Urothelium cell line (cell line): ENCODE measurements around the gene THOC7.

Experiments
- DNase-seq: peaks from one replicate; pipeline ENCODE4 v3.0.0; 2011; ENCODE audit warnings: low spot score, mixed read lengths
- FAIRE-seq: peaks from 2 replicates; lab custom pipeline; 2011; peaks lifted over from hg19 to GRCh38; lab: Jason Lieb, UNC

Gene THOC7

DNA sequence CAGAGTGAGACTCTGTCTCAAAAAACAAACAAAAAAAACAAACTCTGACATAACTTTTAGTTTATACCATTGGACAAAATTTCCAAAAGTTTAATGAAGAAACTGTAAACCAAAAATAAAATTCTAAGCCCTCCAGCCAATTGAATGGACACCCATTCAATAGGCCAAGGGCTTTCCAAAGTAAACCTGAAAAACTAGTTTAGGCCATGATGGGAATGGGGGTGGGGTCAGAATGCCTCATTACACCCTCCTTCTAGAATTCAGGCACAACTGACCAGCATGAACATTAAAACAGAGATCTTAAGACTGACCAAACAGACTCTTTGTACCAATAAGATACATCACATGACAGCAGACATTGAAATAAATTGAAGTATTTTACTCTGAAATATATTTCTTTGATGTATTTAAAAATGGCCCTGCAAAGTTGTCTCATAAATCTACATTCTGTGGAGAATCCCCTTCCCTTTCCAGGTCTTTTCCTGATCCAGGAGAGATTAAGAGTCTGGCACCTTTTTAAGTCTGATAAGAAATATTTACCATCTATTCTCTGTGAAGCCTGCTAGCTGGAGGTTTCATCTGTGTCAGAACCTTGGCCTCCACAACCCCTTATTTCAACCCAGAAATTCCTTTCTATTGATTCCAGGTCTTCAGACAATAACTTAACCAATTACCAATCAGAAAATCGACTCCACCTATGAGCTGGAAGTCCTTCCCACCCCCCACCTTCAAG lies 15.7 kb downstream of the THOC7 start:
- no peak for FAIRE-seq

DNA sequence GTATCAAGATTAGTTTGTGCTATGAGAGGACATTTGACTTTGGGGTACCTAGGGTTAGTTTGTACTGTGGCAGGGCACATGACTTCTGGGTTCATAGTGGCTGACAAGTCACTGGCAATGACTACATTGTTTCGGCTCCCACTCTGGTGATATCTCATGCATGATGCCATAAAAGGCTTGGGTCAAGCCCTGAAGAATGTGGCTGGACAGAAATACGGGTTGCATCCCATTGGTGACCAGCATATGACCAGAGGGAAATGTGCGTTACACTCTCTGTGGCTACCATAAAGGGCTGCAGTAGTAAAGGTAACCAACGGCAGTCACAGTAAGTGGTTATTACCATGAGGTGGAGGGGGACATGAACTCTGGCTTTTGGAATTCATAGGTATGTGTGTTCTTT lies 18.4 kb downstream of the THOC7 start:
- no peak for FAIRE-seq

More for the DNA sequence above, 15.7 kb downstream of the THOC7 start:
- DNase-seq, result no peak

DNA sequence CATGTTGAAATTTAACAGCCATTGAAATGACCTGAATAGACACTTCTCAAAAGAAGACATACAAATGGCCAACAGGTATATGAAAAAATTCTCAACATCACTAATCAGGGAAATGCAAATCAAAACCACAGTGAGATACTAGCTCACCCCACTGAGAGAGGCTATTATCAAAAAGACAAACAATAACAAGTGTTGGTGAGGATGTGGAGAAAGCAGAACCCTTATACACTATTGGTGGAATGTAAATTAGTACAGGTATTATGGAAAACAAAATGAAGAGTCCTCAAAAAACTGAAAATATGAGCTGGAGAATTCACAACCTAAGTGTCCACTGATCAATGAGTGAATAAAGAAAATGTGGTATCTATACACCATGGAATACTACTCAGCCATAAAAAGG lies 21.5 kb downstream of the THOC7 start:
- DNase-seq (no peak), FAIRE-seq (no peak)

More for the DNA sequence above, 18.4 kb downstream of the THOC7 start:
- DNase-seq, result no peak

DNA sequence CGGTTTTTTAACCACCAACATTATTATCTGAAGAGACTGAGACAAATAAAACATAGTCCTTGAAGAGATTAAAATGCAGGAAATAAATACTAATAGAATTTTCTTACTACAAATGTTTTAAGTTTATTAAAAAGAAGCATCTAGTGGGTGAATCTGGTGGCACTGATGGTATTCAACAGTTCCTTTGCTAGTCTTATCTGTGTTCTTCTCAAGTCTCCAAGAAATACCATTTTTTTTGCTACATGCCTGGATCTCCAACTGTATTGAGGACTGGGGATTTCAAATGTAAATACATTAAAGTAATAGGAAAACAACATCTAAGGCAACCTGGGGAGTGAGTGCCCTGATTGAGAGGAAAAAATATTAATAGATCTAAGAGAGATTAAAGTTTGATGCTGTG lies 21.9 kb downstream of the THOC7 start:
- FAIRE-seq, result no peak

DNA sequence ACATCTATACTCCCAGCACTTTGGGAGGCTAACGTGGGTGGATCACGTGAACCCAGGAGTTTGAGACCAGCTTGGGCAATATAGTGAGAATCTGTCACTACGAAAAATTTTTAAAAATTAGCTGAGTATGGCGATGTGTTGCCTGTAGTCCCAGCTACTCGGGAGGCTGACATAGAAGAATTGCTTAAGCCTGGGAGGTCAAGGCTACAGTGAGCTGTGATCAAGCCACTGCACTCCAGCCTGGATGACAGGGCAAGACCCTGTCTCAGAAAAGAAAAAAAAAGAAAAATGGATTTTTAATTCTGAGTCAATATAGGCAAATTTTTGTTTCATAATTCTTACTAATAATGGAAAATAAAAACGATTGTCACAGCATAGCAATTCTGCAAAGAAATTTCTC lies 31.2 kb downstream of the THOC7 start:
- FAIRE-seq (no peak), DNase-seq (no peak)

More for the DNA sequence above, 21.9 kb downstream of the THOC7 start:
- no peak for DNase-seq

DNA sequence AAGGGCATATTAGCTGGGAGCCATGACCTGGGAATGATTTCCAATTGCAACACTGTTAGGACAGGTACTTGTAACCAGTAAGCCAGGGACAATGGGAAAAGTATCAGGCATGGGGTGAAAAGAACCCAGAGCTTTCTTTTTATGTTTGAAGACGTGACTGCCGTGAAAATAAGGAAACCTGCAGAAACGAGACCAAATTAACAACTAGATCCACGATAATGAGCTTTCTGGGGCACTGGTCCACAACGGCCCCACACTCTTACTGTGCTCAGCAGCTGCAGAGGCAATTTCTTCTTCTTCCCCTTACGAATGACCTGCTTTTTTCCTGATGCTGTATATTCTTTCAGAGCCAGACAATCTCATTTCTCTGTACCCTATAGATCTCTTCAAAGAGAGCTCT lies 33.1 kb downstream of the THOC7 start:
- no peak for FAIRE-seq
- DNase-seq, result no peak

DNA sequence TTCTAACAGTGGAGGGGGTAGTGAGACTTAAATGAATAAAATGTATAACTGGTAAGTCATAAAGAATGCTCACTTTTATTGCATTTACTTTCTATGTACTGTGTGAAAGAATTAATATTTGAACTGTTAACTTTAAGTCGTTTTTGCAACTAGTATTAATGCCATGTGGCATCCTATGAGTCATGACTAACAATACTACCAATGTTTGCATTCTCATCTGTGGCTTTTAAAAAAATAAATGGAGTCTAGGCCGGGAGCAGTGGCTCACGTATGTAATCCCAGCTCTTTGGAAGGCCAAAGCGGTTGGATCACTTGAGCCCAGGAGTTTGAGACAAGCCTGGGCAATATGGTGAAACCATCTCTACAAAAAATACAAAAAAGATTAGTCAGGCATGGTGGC lies 39.3 kb downstream of the THOC7 start:
- FAIRE-seq (no peak), DNase-seq (peak; percentile 21)

DNA sequence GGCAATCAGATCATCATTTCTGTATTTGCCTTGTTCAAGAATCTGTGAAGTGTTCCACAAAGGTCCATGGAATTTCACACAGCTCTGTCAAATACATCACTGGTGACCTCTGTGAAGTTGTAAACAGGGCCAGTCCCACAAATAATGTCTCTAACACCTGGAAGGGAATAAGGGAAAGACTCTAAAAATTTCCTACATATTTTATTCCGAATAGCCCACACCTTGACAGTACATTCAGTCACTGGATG lies 44.5 kb downstream of the THOC7 start, which contains the start of gene C3orf49:
TSS of gene C3orf49 (plus strand) at position 149 of the 248 bp plus-strand sequence. CDS start 173 bp downstream, outside the sequence.
- DNase-seq (no peak), FAIRE-seq (no peak)

DNA sequence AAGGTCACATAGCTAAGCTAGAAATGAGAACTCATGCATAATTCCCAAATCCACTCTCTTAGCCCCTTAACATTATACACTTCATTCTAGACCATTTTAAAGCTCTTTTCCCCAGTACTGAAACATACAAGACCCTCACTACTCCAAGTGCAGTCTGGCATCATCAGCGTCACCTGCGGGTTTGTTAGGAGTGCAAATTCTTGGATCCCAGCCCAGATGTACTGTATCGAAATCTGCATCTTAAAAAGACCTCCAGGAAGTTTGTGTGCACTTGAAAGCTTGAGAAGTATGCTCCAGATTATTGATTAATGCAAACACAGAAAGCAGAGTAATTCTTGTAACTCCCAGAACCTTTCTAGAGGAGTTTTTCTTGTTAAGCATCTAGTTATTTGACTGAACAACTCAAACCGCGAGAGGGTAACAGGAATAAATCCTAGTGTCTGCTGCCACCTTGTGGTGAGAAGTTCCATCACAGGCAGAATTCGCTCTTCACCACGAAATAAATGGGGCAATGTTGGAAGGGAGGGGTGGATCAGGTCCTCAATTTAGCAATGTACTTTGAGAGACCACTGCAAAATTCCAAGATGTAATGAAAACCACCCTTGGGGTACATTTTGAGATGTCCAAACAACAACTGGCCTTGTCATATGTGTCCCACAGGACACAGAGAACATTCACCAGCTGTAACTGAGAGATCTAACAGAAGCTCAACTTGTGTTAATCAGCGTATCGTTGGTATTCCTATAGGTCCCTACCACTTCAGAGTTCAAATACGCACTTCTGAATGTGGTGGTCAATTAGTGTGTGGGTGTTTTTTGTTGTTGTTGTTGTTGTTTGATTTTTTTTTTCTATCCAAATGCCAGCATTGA lies 45.1 kb downstream of the THOC7 start:
- DNase-seq, result peak; percentile 49
- peak; percentile 93 for FAIRE-seq

DNA sequence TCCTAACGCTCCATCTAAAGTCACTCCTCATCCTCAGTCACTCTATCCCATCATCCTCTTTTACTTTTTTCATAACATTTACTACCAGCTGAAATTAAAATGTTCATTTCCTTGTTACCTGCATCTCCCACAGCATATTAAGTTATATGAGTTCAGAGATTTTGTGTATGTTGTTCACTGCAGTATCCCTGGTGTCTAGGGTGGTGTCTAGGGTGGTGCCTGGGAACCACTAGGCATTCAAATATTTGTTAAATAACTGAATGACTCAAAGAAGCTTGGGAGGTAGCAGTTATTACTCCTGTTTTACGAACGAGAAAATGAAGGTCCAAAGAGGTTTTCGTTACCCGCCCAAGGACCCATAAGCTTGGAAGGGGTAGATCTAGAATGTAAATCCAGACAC lies 46.4 kb downstream of the THOC7 start:
- FAIRE-seq (no peak), DNase-seq (no peak)

DNA sequence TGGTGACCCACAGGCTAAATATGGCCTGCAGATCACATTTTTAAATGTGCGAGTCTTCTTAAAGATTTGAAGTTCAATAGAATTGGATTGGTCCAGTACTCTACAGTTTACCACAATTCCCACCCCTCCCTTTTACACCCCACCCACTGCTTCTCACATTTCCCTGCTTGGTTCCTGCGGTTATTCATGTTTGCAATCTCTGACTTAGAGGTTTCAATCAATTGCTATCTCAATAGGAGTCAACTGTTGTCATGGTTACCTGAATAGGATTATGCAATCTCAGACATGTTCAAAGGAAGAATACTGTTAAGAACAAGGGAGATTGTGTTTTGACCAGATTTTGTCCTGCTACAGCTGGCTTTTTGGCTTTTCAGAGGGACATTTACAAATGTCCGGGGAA lies 49.4 kb downstream of the THOC7 start:
- FAIRE-seq (no peak), DNase-seq (no peak)

DNA sequence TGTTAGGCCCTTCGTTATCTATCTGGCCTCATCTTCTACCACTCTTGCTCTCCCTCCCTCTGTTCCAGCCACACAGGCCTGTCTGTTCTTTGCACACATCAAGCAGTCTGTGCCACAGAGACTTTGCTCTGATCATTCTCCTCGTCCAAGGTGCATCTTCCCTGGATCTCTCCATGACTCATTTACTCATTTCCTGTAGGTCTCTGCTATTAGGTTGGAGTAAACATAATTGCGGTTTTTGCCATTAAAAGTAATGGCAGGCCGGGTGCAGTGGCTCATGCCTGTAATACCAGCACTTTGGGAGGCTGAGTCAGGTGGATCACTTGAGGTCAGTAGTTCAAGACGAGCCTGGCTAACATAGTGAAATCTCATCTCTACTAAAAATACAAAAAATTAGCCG lies 54.0 kb downstream of the THOC7 start:
- DNase-seq (peak; percentile 72), FAIRE-seq (no peak)

DNA sequence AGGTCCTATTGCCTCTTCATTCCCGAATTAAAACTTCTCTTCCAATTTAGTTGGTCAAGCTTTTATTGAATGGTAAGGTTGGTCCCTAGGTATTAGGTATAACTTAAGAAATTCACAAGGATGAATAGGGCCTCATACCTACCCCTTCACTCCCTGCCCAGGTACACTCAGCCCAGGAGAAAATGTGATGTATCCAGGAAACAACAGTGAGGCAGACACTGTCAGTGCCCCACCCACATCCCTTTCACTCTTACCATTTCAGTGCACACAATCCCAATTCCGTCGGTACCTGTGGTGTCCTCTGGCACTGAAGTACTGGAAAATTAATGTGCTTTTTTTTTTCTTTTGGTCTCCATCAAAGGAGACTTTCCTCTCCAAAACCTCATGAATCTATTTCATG lies 55.0 kb downstream of the THOC7 start:
- FAIRE-seq, result peak; percentile 59
- no peak for DNase-seq

DNA sequence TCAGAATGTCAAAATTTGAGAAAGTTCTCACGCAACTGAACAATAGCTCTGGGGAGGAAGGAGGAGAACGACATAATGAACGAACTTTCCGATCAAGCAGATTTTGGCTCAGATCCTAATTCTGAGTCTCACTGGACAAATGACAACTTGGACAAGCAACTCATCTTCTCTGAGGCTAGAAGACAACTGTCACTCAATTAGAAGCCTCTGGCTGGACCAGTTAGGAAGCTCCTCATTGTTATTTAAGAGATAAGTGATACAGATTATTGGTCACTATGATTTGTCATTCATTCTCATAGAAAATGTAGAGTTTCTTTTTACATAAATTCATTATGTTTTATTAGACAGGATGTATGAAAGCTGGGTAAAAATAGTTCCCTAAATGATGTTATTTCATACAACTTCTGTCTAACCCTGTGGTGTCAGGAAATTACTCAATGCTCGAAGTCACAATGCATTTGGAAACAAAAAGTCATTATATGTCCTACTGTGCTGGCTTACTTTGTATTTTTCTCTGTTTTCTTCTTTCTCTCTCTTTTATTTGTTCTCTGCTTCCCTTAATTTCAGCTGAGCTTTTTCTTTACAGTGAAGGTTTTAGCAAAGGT lies 55.5 kb downstream of the THOC7 start:
- no peak for DNase-seq
- FAIRE-seq, result no peak

DNA sequence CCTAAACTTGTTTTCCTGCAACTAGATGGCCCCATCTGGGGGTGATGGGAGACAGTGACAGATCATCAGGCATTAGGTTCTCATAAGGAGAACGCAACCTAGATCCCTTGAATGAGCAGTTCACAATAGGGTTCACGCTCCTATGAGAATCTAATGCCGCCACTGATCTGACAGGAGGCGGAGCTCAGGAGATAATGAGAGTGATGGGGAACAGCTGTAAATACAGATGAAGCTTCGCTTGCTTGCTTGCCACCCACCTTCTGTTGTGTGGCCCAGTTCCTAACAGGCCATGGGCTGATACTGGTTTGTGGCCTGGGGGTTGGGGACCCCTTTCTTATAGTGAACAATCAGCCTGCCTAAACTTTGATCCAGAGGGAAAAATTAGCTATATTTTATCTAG lies 59.7 kb downstream of the THOC7 start:
- DNase-seq, result no peak
- no peak for FAIRE-seq

DNA sequence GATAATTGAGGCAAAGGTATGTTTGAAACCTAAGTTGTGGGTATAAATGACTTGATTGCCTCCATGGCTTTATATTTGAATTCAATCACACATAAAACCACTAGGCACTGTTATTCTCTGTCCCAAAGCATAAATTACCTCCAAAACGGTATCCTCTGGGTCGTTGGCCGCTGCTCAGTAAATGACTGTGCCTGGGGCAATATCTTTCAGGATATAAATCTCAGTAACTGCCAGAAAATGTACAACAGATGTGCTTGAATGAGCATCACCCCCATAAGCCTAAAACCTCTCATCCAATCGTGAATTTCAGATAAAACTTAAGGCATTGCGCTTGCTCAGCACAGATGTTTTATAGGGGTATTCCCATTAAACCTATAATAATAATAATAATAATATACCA lies 63.5 kb downstream of the THOC7 start:
- DNase-seq (no peak), FAIRE-seq (no peak)

DNA sequence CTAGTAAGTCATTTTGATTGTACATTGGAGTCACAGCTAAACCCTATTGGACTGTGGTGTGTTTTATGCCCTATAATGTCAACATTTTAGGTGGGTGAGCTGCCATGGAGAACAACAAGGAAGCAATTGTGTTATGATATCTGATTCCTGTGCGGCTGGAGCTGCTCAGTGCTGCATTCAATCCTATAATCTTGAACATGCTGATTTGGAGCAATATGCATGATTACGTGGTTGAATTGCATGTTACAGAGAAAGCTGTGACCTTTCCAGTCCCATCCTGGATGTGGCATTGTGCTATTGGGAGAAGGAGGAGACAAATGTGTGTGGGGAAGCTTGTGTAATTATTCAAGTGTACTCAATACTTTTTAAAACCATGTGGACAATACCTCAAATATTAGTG lies 64.7 kb downstream of the THOC7 start:
- no peak for FAIRE-seq
- no peak for DNase-seq

DNA sequence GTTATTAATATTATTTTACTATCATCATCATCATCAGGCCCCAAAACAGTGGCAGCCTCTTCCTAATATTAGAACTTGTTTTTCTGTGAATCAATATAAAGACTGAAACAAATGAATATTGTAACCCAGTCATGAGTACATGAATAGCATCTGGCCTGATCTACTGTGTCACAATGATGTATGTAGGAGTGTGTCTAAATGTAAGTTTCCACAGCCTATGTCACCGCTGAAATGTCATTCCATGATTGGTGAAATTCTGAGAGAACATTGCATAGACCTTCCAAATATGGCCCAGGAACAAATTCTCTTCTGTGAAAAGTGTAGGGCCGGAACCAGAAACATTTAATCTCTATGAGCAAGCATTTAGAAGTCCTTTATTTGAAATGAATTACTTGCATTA lies 65.1 kb downstream of the THOC7 start:
- FAIRE-seq (no peak), DNase-seq (no peak)

DNA sequence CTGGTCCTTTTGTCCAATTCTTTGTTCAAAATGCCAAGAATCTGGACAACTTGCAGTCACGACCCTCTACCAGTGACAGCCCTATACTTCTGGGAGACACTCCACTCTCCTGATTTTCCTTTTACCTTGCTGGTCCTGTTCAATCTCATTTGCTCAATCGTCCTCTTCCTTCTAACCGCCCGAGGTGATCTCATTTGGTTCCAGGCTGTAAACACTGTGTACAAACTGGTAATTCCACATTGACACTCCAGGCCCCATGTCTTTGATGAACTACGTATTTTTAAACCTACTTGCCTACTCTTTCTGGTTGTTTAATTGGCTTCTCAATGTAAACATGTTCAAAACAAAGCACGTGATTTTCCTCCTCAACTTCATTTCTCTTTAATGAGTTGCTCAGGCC lies 68.2 kb downstream of the THOC7 start:
- no peak for DNase-seq
- no peak for FAIRE-seq

DNA sequence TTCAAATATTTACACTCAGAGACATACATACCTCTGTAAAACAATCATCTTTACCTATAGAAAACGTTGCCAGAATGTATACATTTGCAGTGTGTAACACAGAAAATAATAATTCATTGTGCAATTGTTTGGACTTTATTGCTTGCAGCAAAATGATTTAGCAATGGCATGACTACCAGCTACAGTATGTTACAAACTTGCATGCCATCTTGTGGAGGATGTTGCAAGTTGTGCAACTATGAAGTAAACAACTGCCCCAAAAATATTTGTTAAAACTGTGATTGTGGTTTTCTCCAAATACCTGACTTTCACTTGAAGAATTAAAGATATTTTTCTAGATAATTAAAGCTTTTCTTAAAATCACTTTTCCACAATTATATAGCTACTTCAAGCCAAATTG lies 71.6 kb downstream of the THOC7 start:
- FAIRE-seq, result no peak
- peak; percentile 9 for DNase-seq
